MM.1S (cell line): ENCODE measurements around the gene SUPT3H.

Source experiments
- DNase-seq: peaks from one replicate; pipeline ENCODE4 v3.0.0-alpha.2; 2015
- H2AFZ ChIP-seq: fragments of 300-600 bp; sonication (generic); 2 replicates; pipeline ENCODE4 v1.6.0; 2016; ENCODE audit warnings: antibody characterized with exemption, low read length
- H3F3A ChIP-seq: fragments of 300-600 bp; sonication (generic); 2 replicates; pipeline ENCODE4 v1.6.1; 2016; ENCODE audit warnings: mild to moderate bottlenecking, antibody characterized with exemption, low read length, moderate library complexity, mixed read lengths; ENCODE audit not compliant: insufficient read depth
- H3K27ac ChIP-seq: fragments of 300-600 bp; sonication (generic); 2 replicates; pipeline ENCODE4 v1.5.1; 2016; ENCODE audit warnings: mild to moderate bottlenecking, low read length
- H3K27me3 ChIP-seq: fragments of 300-600 bp; sonication (generic); replicated peaks from 2 replicates; pipeline ENCODE4 v1.6.0; 2016; ENCODE audit warnings: low read length; ENCODE audit not compliant: insufficient read depth
- H3K36me3 ChIP-seq: fragments of 300-600 bp; sonication (generic); replicated peaks from 2 replicates; pipeline ENCODE4 v1.6.1; 2016; ENCODE audit warnings: mild to moderate bottlenecking, low read length, mixed read lengths; ENCODE audit not compliant: insufficient read depth
- H3K4me1 ChIP-seq: fragments of 300-600 bp; sonication (generic); 2 replicates; pipeline ENCODE4 v1.6.1; 2016; ENCODE audit warnings: low read length, mixed read lengths
- H3K4me2 ChIP-seq: fragments of 300-600 bp; sonication (generic); 2 replicates; pipeline ENCODE4 v1.6.0; 2016; ENCODE audit warnings: low read depth, low read length
- H3K4me3 ChIP-seq: fragments of 300-600 bp; sonication (generic); 2 replicates; pipeline ENCODE4 v1.5.1; 2016; ENCODE audit warnings: low read length, mixed read lengths
- H3K79me2 ChIP-seq: fragments of 300-600 bp; sonication (generic); 2 replicates; pipeline ENCODE4 v1.6.1; 2016; ENCODE audit warnings: mixed run types, low read length, mixed read lengths
- H3K9ac ChIP-seq: fragments of 300-600 bp; sonication (generic); 2 replicates; pipeline ENCODE4 v1.6.1; 2016; ENCODE audit warnings: low read length, mixed read lengths
- H3K9me2 ChIP-seq: fragments of 300-600 bp; sonication (generic); replicated peaks from 2 replicates; pipeline ENCODE4 v1.6.1; 2016; ENCODE audit warnings: mild to moderate bottlenecking, low read length, mixed read lengths; ENCODE audit not compliant: insufficient read depth
- H3K9me3 ChIP-seq: fragments of 300-600 bp; sonication (generic); replicated peaks from 2 replicates; pipeline ENCODE4 v1.6.1; 2016; ENCODE audit warnings: mild to moderate bottlenecking, low read length, mixed read lengths; ENCODE audit not compliant: insufficient read depth
- H4K20me1 ChIP-seq: fragments of 300-600 bp; sonication (generic); 2 replicates; pipeline ENCODE4 v1.6.1; 2016; ENCODE audit warnings: mild to moderate bottlenecking, low read length, moderate library complexity, mixed read lengths; ENCODE audit not compliant: insufficient read depth
- CTCF ChIP-seq: fragments of 300-600 bp; sonication (generic); IDR thresholded peaks from 2 replicates; pipeline ENCODE4 v1.5.1; 2016; ENCODE audit warnings: antibody characterized with exemption, low read length, mixed read lengths
- EZH2 ChIP-seq: fragments of 300-600 bp; sonication (generic); optimal IDR thresholded peaks from 2 replicates; pipeline ENCODE3; 2017; ENCODE audit warnings: low read depth, mild to moderate bottlenecking, antibody characterized with exemption, low read length, mixed read lengths
- EZH2phosphoT487 ChIP-seq: fragments of 300-600 bp; sonication (generic); IDR thresholded peaks from 2 replicates; pipeline ENCODE4 v1.6.1; 2018; ENCODE audit warnings: antibody characterized with exemption, low read length

Gene SUPT3H

GRCh38 chr6:45169815-45170214 lies 207.9 kb downstream of the SUPT3H start:
- Histone ChIP-seq H3K27ac (no peak overlapping the region), H3K4me3 (no peak overlapping the region)
- TF ChIP-seq EZH2 (no peak), EZH2phosphoT487 (no peak), CTCF (no peak)

GRCh38 chr6:45163952-45164766 lies 213.6 kb downstream of the SUPT3H start:
- H3K4me3 ChIP-seq, result no peak overlapping the region
- H3K79me2 ChIP-seq, result no peaks in the 10 kb centered on the region
- H3F3A ChIP-seq, result no peaks in the 10 kb centered on the region
- no peaks in the 10 kb centered on the region for H4K20me1 ChIP-seq
- no peaks in the 10 kb centered on the region for H3K27me3 ChIP-seq
- H3K4me1 ChIP-seq, result no peaks in the 10 kb centered on the region
- H3K9me2 ChIP-seq, result no peaks in the 10 kb centered on the region
- H3K36me3 ChIP-seq, result no peaks in the 10 kb centered on the region
- H3K9ac ChIP-seq, result no peak overlapping the region
- no peak overlapping the region for H2AFZ ChIP-seq
- DNase-seq, result no peak
- no peak overlapping the region for H3K27ac ChIP-seq
- H3K4me2 ChIP-seq, result no peak overlapping the region
- no peak for TF ChIP-seq CTCF
- TF ChIP-seq EZH2, result no peak
- no peaks in the 10 kb centered on the region for H3K9me3 ChIP-seq

More at GRCh38 chr6:45169815-45170214, 207.9 kb downstream of the SUPT3H start:
- Histone ChIP-seq H3K27me3 (no peaks in the 10 kb centered on the region), H3K4me1 (no peaks in the 10 kb centered on the region), H3K9ac (no peak overlapping the region), H3K79me2 (no peaks in the 10 kb centered on the region), H2AFZ (no peak overlapping the region), H3K36me3 (no peaks in the 10 kb centered on the region), H3K9me3 (no peaks in the 10 kb centered on the region), H4K20me1 (no peaks in the 10 kb centered on the region), H3K4me2 (no peak overlapping the region), H3F3A (no peaks in the 10 kb centered on the region), H3K9me2 (no peaks in the 10 kb centered on the region)
- DNase-seq, result no peak

GRCh38 chr6:45160305-45160704 lies 217.4 kb downstream of the SUPT3H start:
- DNase-seq, result no peak
- H3F3A ChIP-seq, result peaks cover 6% of the 10 kb centered on the region; the same call in 1 of the 2 replicates
- H3K36me3 ChIP-seq, result no peaks in the 10 kb centered on the region
- H2AFZ ChIP-seq, result no peak overlapping the region
- H3K9me2 ChIP-seq, result no peaks in the 10 kb centered on the region
- no peak for TF ChIP-seq CTCF
- no peak for TF ChIP-seq EZH2
- no peak for TF ChIP-seq EZH2phosphoT487
- peaks cover 12% of the 10 kb centered on the region for H3K4me1 ChIP-seq
- H3K27me3 ChIP-seq, result 0 out of 2 replicates have a peak, but pooled peaks cover under 1% of the 10 kb centered on the region
- H4K20me1 ChIP-seq, result no peaks in the 10 kb centered on the region
- H3K79me2 ChIP-seq, result no peaks in the 10 kb centered on the region
- no peak overlapping the region for H3K4me3 ChIP-seq
- no peak overlapping the region for H3K4me2 ChIP-seq
- H3K27ac ChIP-seq, result no peak overlapping the region
- H3K9me3 ChIP-seq, result no peaks in the 10 kb centered on the region
- no peak overlapping the region for H3K9ac ChIP-seq
